GM15510 (cell line): ENCODE measurements around the gene LIG3.

Source experiments
- POLR2A ChIP-seq: IDR thresholded peaks from 3 replicates; pipeline ENCODE4 v1.6.1; 2011; ENCODE audit warnings: borderline replicate concordance; ENCODE audit not compliant: insufficient read length; ENCODE audit errors: extremely low read depth

The LIG3 gene

DNA sequence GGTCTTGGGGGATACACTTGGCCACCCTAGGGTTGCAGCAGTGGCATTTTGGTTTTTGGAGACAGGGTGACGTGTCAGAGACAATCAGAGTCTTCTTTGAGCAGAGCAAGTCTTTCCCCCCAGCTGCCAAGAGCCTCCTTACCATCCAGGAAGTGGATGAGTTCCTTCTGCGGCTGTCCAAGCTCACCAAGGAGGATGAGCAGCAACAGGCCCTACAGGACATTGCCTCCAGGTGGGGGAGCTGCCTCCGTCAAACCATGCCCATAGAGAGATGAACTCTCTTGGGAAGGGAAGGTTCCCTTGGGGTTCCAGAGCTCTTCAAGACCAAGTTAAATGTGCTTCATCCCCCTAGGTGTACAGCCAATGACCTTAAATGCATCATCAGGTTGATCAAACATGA, 11.3 kb downstream of the LIG3 start:
- no peak for TF ChIP-seq POLR2A

DNA sequence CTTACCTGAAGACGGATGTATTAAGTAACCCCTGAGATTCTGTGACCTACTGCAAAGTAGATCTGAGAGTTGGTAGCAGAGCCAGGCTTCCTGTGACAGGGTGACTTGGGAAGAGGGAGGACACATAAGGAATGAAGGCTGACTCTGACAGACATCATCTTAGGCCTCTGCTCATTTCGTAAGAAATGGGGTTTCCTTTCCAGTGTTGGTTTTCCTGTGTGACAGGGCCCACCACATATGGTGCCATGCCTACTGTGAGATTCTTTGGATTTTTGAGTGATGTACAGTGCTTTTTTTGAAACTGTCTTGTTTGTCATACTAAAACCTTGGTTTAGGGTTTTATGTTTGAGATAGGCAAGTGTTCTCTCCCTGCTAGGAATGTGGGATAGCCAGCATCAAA, 12.7 kb downstream of the LIG3 start:
- TF ChIP-seq POLR2A = no peak

DNA sequence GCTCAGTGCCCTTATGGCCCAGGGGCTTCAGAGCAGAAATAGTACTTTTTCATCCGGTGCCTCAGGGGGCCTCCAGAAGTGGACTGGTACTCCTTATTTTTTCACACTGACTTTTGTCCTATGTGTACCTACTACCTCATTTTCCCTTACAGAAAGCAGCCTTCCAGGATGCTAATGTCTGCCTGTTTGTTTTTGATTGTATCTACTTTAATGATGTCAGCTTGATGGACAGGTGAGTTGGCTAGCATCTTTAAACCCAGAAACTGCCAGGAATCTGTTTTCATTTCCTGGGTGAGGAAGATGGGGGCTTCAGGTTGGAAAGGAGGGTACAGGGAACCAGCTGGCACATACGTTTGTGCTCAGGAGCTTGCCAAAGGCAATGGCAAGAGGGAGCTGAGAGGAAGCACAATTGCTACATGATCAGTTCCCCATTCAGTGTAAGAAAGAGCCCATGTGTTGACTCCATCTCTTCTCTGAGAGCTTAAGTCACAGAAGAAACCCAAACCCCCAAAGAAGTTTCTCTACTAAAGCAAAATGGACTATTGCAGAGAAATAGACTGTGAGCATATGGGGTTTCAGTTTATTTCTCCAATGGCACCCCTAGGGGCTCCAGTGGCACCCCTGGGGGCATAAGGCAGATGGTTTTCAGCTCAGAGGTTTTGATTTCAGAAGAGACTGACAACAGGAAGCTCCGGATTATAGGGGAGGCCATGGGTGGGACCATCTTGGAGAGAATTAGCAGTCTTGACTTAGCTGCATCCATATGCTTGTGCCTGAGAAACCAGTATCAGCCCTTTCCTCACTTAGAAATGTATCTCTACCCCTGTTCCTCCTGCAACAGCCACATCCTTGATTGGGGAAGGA, 16.3 kb downstream of the LIG3 start:
- TF ChIP-seq POLR2A = no peak

DNA sequence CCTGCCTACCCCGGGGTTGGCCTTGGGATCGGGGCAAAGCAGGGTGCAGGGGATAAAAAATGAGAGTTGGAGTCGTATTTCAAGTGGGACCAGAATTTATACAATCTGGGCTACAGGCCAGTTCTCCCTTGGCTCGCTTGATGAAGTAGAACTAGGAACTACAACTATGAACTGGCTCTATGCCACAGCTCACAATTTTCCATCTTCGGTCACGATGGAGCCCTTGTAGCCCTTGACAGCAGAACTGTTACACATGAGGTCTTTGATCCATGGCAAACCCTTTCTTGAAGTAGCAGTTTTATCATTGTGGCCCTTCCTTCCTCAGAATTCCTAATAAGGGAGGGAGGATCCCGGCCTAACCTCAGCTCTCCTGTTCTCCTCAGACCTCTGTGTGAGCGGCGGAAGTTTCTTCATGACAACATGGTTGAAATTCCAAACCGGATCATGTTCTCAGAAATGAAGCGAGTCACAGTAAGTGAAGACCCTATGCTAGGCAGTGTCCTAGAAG, 17.1 kb downstream of the LIG3 start:
- TF ChIP-seq POLR2A = no peak

DNA sequence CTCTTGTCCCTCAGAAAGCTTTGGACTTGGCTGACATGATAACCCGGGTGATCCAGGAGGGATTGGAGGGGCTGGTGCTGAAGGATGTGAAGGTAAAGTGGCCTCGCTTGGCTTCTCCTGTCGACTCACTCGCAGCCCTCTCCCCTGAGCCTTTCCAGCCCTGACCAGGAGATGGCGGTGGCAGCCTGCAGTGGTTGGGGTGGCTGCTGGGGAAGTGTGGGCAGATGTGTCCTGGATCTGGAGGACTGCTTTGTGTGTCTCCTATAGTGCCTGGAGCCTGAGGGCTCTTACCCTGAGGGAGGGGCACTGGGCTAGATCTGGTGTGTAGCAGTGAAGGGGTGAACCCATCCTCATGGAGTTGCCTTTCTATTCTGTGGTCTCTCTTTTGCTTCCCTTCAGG, 17.9 kb downstream of the LIG3 start:
- TF ChIP-seq POLR2A = no peak

DNA sequence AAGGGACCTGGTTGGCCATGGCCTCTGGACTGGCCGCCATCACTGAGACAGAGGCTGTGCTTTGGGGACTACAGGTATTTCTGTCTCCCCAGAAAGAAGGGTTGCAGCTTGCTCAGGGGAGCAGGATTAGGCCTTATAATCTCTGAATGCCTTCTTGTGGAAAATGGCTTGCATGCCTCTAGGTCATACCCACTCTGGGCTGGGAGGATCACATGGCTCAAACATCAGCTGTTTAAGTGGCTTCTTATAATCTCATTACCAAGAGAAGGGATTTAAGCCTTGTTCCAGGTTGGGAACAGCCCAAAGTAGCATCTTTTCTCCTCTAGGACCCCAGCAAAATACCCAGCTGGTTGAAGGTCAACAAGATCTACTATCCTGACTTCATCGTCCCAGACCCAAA, 19.1 kb downstream of the LIG3 start:
- no peak for TF ChIP-seq POLR2A

DNA sequence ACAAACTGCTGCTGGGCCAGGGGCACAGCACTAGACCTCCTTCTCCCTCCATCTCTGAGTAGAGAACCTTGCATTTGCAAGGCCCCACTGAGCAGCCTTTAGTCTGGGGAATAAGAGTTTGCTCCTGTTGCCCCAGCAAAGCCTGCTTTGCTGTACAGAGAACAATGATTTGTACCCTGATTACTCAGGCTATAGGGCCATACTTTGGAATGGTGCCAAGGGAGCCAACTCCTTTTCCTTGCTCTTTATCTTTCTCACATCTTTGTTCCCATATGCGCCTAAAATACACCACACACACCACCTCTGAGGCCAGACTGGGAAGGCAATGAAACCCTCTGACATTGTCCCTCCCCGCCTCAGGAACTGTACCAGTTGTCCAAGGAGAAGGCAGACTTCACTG, 21.2 kb downstream of the LIG3 start:
- no peak for TF ChIP-seq POLR2A

DNA sequence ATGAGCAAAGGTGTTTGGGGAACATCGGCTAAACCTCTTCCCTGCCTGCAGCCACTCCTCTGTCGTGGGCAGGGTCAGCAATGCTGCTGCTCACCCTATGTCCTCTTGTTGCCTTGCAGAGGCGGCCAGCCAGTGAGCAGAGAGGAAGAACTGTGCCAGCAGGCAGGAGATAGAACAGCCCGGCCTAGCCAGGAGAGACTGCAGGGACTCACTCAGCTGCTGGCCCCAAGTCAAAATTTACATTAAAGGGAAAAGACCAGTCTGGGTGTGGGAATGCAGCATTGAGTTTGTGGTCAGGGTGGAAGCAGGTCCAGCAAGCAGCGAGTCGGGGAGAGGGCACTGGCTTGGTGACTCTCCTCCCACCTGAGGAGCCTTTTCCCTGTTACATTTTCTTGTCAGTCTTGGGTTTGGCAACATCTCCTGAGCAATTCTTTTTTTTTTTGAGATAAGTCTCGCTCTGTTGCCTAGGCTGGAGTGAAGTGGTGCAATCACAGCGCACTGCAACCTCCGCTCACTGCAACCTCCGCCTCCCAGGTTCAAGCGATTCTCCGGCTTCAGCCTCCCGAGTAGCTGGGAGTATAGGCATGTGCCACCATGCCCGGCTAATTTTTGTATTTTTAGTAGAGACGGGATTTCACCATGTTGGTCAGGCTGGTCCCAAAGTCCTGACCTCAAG, 22.7 kb downstream of the LIG3 start:
- TF ChIP-seq POLR2A = no peak

DNA sequence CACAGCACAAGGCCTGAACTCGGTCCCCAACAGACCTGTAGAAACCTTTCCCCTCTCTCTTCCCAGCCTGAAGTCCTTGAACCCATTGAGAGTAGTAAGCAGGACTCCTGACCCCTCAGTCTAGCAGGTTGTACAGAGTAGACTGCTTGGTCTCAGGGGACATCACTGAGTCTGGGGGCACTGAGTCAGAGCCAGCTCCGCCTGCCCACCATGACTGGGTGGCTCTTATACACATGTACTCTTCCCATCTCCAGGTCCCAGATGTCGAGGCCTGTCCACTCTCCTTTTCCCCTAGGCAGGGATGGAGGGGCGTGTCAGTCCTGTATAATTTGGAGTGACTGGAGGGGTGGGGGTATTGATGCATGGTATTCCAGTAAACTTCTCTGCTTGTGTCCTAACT, 23.5 kb downstream of the LIG3 start:
- no peak for TF ChIP-seq POLR2A

DNA sequence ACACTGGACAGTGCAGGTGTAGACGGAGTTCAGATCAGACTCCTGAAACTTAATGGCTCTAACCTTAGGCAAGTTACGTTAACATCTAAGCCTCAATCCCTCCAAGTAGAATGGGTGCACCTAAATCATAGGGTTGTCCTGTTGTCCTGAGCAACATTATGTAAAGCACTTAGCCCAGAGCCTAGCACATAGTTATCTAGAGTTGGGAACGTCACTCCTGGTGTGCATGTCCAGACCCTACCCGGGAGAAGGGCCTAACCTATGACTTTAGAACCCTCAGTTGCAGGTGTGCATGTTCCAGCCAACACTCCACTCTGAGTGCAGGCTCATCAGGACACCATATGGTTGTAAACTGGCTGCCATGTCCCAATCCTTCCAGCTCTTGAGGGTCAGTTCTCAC, 26.0 kb downstream of the LIG3 start:
- no peak for TF ChIP-seq POLR2A

DNA sequence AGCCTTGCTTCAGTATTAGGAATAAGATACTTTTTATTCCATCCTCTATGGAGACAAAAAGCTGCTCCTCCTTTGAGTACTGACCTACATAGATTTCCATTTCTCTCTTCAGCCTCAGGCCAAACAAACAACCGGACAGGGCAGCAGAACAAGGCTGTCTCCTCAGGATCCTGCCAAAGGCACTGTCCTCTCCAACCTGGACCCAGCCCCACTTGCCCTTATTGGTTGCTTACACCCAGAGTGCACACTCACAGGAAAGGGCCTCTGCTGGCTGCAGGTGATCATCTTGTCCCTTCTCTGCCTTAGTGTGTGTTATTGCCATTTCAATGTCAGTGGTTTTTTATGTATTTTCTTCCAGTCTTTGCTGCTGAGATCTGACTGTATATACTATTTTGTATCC, 26.6 kb downstream of the LIG3 start:
- no peak for TF ChIP-seq POLR2A

DNA sequence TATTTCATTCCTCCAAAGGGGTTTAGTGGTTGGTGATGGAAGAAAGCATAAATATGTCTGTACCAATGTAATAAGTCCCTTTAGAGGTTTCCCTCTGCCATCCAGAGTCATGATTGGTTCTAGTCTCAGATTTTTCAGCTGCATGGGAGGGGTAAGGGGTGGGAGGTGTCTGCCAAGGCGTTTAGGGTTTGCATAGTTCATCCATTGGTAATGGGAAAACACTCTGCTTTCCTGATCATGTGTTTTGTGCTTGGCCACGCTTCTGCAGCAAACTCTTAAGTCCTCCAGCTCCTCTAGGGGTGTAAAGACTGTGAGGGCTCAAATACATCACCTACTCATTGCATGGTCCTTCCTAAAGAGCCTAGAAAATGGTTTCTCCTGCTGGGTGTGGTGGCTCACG, 29.8 kb downstream of the LIG3 start:
- TF ChIP-seq POLR2A = no peak

DNA sequence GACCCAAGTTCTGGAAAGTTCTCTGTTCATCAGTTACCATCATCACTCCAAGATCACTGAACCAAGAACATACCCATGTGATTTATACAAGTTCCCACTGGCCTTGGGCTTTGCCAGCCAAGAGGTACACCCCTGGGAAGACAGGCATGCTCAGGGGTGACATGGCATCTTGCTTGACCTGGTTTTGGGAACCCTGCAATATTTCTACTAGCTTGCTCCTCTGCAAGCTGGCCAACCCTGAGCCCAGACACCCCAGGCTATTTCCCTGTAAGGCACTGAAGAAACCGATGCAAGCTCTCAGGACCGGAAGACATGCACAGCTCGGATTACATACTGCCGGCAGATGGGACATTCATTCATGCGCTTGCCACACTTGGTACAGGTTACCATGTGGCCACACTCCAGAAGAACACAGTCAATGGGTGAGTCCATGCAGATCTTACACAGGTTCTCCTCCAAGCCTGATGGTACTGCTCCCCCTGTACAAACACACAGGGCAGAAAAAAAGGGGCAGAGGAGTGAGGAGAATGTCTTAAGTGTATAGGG, 31.4 kb downstream of the LIG3 start:
- TF ChIP-seq POLR2A = no peak

DNA sequence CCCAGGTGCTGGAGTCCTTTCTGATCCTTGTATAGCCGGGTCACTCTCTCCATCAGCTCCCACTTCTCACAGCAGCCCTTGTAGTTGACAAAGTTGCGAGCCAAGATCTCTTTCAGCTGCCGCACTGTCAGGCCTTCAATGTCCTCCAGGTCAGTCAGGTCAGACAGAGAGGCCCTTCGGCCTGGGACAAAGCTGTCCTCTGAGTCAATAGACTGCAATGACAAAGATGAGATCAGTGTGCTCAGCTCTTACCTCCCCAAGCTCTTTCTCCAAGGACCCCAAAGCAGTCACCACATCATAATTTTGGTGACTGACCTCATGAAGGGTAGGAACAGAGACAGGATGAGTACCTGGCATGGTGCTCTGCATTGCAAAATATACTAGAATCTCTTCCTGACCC, 36.1 kb downstream of the LIG3 start:
- TF ChIP-seq POLR2A = no peak

DNA sequence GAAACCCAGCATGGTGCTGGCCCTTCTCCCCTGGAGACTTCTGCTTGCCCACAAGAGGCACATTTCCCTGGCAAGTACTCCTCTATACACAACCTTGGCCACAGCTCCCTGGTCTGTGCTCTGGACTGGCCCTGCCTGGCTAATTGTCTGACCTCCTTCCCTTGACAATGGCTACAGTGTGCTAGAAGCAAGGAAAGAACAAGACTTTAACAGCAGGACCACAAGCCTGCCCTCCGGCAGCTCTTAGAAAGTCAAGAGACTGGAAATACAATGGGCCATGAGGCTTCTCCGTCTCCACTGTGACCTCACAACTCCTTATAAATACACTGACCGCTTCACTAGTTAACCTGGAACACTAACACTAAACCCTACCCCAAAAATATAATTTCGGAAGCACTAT, 36.7 kb downstream of the LIG3 start:
- TF ChIP-seq POLR2A = no peak

DNA sequence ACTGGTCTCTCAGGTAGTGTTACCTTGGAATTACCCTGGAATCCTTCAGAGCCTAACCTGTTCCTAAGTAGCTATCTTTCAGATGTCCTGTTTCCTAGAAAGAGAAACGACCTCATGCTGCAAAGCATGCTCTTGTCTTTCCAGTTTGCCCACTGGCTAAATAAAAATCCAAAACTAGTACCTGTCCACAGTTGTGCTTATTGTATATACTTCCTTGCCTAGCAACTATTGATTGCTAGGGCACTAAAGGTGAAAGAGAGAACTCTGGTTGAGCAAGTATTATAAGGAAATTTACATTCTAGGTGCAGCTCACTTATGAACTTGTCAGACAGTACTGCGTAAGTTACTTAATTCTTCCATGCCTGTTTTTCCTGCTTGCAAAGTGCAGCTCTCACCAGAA, 38.5 kb downstream of the LIG3 start:
- TF ChIP-seq POLR2A = no peak
